CD14-positive monocyte (primary cell): ENCODE data around the gene CHTF8. TPM values are rescaled to one million over a fixed set of nuclear protein-coding genes. Genes with fewer than 3 reads are reported as not detected.

Experiments used
- DNase-seq, 3 donors: peaks; one replicate each; pipeline ENCODE4 v3.0.0-alpha.2; 2011 to 2022
- H2AFZ ChIP-seq: 2 replicates; pipeline ENCODE4 v1.6.0; 2012; ENCODE audit warnings: mild to moderate bottlenecking, low read depth, low read length, inconsistent platforms; ENCODE audit not compliant: insufficient read depth, poor library complexity, severe bottlenecking
- H3K27ac ChIP-seq, 2 donors: 1 replicate in 1 of 2; 2 replicates in 1 of 2; pipeline ENCODE4 v1.5.1; 2012 to 2013; ENCODE audit warnings: low read length in 2 of 2, control low read depth in 1 of 2, inconsistent platforms in 1 of 2, low read depth in 1 of 2, mild to moderate bottlenecking in 1 of 2
- H3K27me3 ChIP-seq, 2 donors: one replicate each; pipeline versions ENCODE4 v1.6.0 to v1.6.1; 2011 to 2013; ENCODE audit warnings: low read length in 2 of 2; ENCODE audit not compliant: control insufficient read depth in 2 of 2, insufficient read depth in 2 of 2
- H3K36me3 ChIP-seq, 2 donors: replicated peaks in 1 of 2; 1 replicate in 1 of 2; 2 replicates in 1 of 2; pipeline versions ENCODE4 v1.5.1 to v1.6.1; 2012 to 2013; ENCODE audit warnings: low read length in 2 of 2, control low read depth in 1 of 2, inconsistent platforms in 1 of 2, mild to moderate bottlenecking in 1 of 2; ENCODE audit not compliant: insufficient read depth in 2 of 2, control insufficient read depth in 1 of 2
- H3K4me1 ChIP-seq, 2 donors: 1 replicate in 1 of 2; 2 replicates in 1 of 2; pipeline versions ENCODE4 v1.5.1 to v1.6.1; 2012 to 2013; ENCODE audit warnings: low read length in 2 of 2, control low read depth in 1 of 2, inconsistent platforms in 1 of 2, mild to moderate bottlenecking in 1 of 2, moderate library complexity in 1 of 2; ENCODE audit not compliant: insufficient read depth in 2 of 2, control insufficient read depth in 1 of 2
- H3K4me2 ChIP-seq: replicated peaks from 2 replicates; pipeline ENCODE3; 2012; ENCODE audit warnings: low read length, moderate library complexity, mild to moderate bottlenecking; ENCODE audit not compliant: poor library complexity, severe bottlenecking; ENCODE audit errors: extremely low read depth
- H3K4me3 ChIP-seq, 3 experiments: fragments of 200-600 bp in 1 of 3; sonication (generic) in 1 of 3; replicated peaks in 1 of 3; 1 replicate in 2 of 3; 2 replicates in 1 of 3; pipeline ENCODE4 v1.5.1; 2011 to 2013; ENCODE audit warnings: low read length in 3 of 3, mild to moderate bottlenecking in 3 of 3, control low read depth in 2 of 3, low read depth in 2 of 3, inconsistent platforms in 1 of 3, moderate library complexity in 1 of 3
- H3K79me2 ChIP-seq: 2 replicates; pipeline ENCODE4 v1.6.0; 2012; ENCODE audit warnings: mild to moderate bottlenecking, control low read depth, inconsistent platforms, low read length, moderate library complexity; ENCODE audit not compliant: insufficient read depth
- H3K9ac ChIP-seq: 2 replicates; pipeline ENCODE4 v1.6.0; 2017; ENCODE audit warnings: low read length, mild to moderate bottlenecking; ENCODE audit not compliant: insufficient read depth, poor library complexity, severe bottlenecking
- H3K9me3 ChIP-seq, 2 donors: replicated peaks in 1 of 2; 1 replicate in 1 of 2; 2 replicates in 1 of 2; pipeline versions ENCODE4 v1.5.1 to v1.6.1; 2012 to 2013; ENCODE audit warnings: low read length in 2 of 2, control low read depth in 1 of 2; ENCODE audit not compliant: control insufficient read depth in 1 of 2, insufficient read depth in 1 of 2
- H4K20me1 ChIP-seq: 2 replicates; pipeline ENCODE4 v1.6.0; 2012; ENCODE audit warnings: mild to moderate bottlenecking, low read length, control low read depth, moderate library complexity; ENCODE audit not compliant: insufficient read depth
- H3K27ac Mint-ChIP-seq, 7 donors: one replicate each; pipeline ENCODE4 v1.8.0; 2020; ENCODE audit warnings: mild to moderate bottlenecking in 7 of 7, mixed read lengths in 7 of 7, moderate library complexity in 6 of 7, inconsistent platforms in 2 of 7
- H3K27me3 Mint-ChIP-seq, 3 donors: one replicate each; pipeline ENCODE4 v1.8.0; 2021 to 2022; ENCODE audit warnings: low read depth in 3 of 3, mild to moderate bottlenecking in 3 of 3, mixed read lengths in 3 of 3, moderate library complexity in 3 of 3, inconsistent platforms in 1 of 3
- H3K36me3 Mint-ChIP-seq, 2 donors: one replicate each; pipeline ENCODE4 v1.8.0; 2020; ENCODE audit warnings: mixed read lengths in 2 of 2, inconsistent platforms in 1 of 2, mild to moderate bottlenecking in 1 of 2
- H3K4me1 Mint-ChIP-seq: one replicate; pipeline ENCODE4 v1.8.0; 2020; ENCODE audit warnings: mild to moderate bottlenecking, mixed read lengths
- H3K4me3 Mint-ChIP-seq, 2 donors: one replicate each; pipeline ENCODE4 v1.8.0; 2020; ENCODE audit warnings: mild to moderate bottlenecking in 2 of 2, mixed read lengths in 2 of 2, moderate library complexity in 1 of 2
- H3K9me3 Mint-ChIP-seq, 7 donors: one replicate each; pipeline ENCODE4 v1.8.0; 2020 to 2022; ENCODE audit warnings: mixed read lengths in 7 of 7, mild to moderate bottlenecking in 6 of 7, moderate library complexity in 6 of 7, inconsistent platforms in 2 of 7
- WGBS: methylation state at CpG from one replicate; pipeline ENCODE4 v1.1.5; 2013; ENCODE audit warnings: missing lambda C conversion rate; ENCODE audit not compliant: insufficient coverage; 5-methylcytosine and 5-hydroxymethylcytosine counted together
- intact Hi-C, 2 donors: fragments of 100-400 bp; cut with micrococcal nuclease; formaldehyde crosslinking; loops; one replicate each; pipeline versions ENCODE4 v1.15.0 to v1.15.1; 2023
- polyA plus RNA-seq, 3 donors: library from polyadenylated mRNA; depleted of rRNA in 1 of 3; unstranded in 2 of 3; stranded (reverse) in 1 of 3; fragments of 300-500 nt in 2 of 3; fragments of >200 nt in 1 of 3; fragmentation: Illumina TruSeq in 2 of 3; gene quantifications; 1 replicate in 2 of 3; 2 replicates in 1 of 3; pipeline ENCODE4 v1.2.3, GENCODE V29; 2012 to 2021
- TF ChIP-seq, protein P1 (sequence below): fragments of 200-600 bp; IDR thresholded peaks from one replicate; pipeline ENCODE4 v1.8.0; 2022; ENCODE audit warnings: antibody characterized with exemption, mild to moderate bottlenecking

The CHTF8 gene
- polyA plus RNA-seq, 3 donors: 45.9 to 172 (median 158) TPM

GRCh38 chr16:69145658-69146057 lies 13.3 kb upstream of the CHTF8 start:
- H3K27ac Mint-ChIP-seq: peak overlapping the region in 1 of 7 donors; percentile 7
- H3K27me3 ChIP-seq: no peaks in the 10 kb centered on the region

DNA sequence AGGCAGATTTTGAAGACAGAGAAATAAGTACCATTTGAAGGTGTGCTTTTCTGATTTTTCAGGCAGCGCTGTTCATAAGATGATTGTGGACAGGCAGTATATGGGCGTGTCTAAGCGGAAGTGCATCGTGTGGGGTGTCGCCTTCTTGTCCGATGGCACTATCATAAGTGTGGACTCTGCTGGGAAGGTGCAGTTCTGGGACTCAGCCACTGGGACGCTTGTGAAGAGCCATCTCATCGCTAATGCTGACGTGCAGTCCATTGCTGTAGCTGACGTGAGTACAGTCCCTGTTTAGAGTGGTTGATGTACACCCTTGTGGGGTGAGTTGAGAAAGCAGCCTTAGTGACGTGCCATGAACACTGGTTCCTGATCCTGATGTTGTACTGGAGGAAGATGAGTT lies 10.7 kb upstream of the CHTF8 start:
- intact Hi-C loops: no loop called here
- TF ChIP-seq, protein P1, sequence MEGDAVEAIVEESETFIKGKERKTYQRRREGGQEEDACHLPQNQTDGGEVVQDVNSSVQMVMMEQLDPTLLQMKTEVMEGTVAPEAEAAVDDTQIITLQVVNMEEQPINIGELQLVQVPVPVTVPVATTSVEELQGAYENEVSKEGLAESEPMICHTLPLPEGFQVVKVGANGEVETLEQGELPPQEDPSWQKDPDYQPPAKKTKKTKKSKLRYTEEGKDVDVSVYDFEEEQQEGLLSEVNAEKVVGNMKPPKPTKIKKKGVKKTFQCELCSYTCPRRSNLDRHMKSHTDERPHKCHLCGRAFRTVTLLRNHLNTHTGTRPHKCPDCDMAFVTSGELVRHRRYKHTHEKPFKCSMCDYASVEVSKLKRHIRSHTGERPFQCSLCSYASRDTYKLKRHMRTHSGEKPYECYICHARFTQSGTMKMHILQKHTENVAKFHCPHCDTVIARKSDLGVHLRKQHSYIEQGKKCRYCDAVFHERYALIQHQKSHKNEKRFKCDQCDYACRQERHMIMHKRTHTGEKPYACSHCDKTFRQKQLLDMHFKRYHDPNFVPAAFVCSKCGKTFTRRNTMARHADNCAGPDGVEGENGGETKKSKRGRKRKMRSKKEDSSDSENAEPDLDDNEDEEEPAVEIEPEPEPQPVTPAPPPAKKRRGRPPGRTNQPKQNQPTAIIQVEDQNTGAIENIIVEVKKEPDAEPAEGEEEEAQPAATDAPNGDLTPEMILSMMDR: no peak
- Mint-ChIP-seq H3K27ac (no peak overlapping the region), H3K27me3 (peaks cover 0 to 1% (median 0%) of the 10 kb centered on the region in 3 donors), H3K9me3 (peaks cover 0 to 3% (median 0%) of the 10 kb centered on the region in 7 donors), H3K4me1 (no peaks in the 10 kb centered on the region), H3K4me3 (no peak overlapping the region), H3K36me3 (peaks cover 66 to 90% of the 10 kb centered on the region in 2 donors)
- H3K9me3 ChIP-seq: no peaks in the 10 kb centered on the region
- no peak overlapping the region for H3K4me2 ChIP-seq
- no peaks in the 10 kb centered on the region for H3K27me3 ChIP-seq
- DNase-seq: no peak
- peaks cover 60 to 78% of the 10 kb centered on the region in 2 donors for H3K36me3 ChIP-seq
- no peak overlapping the region for H2AFZ ChIP-seq
- no peak overlapping the region for H3K4me3 ChIP-seq
- H3K79me2 ChIP-seq: no peaks in the 10 kb centered on the region
- no peak overlapping the region for H3K9ac ChIP-seq
- H3K4me1 ChIP-seq: no peaks in the 10 kb centered on the region
- H3K27ac ChIP-seq: no peak overlapping the region
- no peaks in the 10 kb centered on the region for H4K20me1 ChIP-seq
- WGBS: 98% methylated on average over 7 of the region's 11 CpGs

More at GRCh38 chr16:69145658-69146057, 13.3 kb upstream of the CHTF8 start:
- Mint-ChIP-seq H3K27me3 (peaks cover 0 to 2% (median 1%) of the 10 kb centered on the region in 3 donors), H3K9me3 (peaks cover 0 to 3% (median 0%) of the 10 kb centered on the region in 7 donors), H3K36me3 (peaks cover 49 to 87% of the 10 kb centered on the region in 2 donors), H3K4me1 (no peaks in the 10 kb centered on the region), H3K4me3 (no peak overlapping the region)
- H2AFZ ChIP-seq: no peak overlapping the region
- no peaks in the 10 kb centered on the region for H4K20me1 ChIP-seq
- no peaks in the 10 kb centered on the region for H3K79me2 ChIP-seq
- TF ChIP-seq, protein P1: no peak
- H3K36me3 ChIP-seq: peaks cover 53 to 72% of the 10 kb centered on the region in 2 donors
- H3K4me1 ChIP-seq: no peaks in the 10 kb centered on the region
- intact Hi-C loops: no loop called here
- DNase-seq: no peak
- no peak overlapping the region for H3K4me3 ChIP-seq
- H3K9me3 ChIP-seq: no peaks in the 10 kb centered on the region
- 100% methylated on average over 1 of the region's 4 CpGs for WGBS
- H3K9ac ChIP-seq: no peak overlapping the region
- H3K4me2 ChIP-seq: no peak overlapping the region
- H3K27ac ChIP-seq: no peak overlapping the region
